GM12891 (cell line): ENCODE measurements around the gene EID1.

ENCODE experiments used
- POLR2A ChIP-seq: IDR thresholded peaks from 2 replicates; pipeline ENCODE4 v1.6.1; 2011; ENCODE audit warnings: low read depth, low read length, control low read depth
- POLR2AphosphoS5 ChIP-seq: IDR thresholded peaks from 2 replicates; pipeline ENCODE4 v1.6.1; 2011; ENCODE audit warnings: low read depth, low read length, control low read depth

DNA sequence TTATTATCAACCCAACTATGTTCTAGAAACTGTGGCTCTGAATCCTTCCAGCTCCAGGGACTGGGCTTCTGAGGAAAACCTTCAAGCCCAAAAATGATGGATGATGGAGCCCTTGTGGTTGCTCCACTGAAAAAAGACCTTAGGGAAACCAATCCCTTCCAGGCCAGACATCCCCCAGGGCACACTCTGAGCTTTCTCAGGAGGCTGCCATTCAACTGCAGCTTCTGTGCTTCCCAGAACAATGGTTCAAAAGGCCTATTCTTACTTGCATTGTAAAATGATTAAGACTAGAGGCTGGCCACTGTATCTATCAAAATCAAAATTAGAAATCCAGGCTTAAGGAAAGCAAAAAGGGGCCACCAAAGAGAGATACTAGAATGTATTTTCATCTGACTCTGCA lies 27.3 kb downstream of the EID1 start:
- no peak for TF ChIP-seq POLR2A
- no peak for TF ChIP-seq POLR2AphosphoS5
